Measurements from ENCODE around the gene ARL3.

ARL3 gene

GRCh38 chr10:102660888-102661657 is 53.1 kb downstream of the ARL3 start:
- FAIRE-seq (no peak), DNase-seq (ENCODE audit: insufficient read length, low spot score) (no peak)
- TF ChIP-seq CTCF (IDR thresholded peaks at IDR 0.05; ENCODE audit: insufficient read depth, missing control alignments), result no peak

GRCh38 chr10:102658802-102659201 is 55.4 kb downstream of the ARL3 start:
- FAIRE-seq, result no peak
- no peak for TF ChIP-seq CTCF (IDR thresholded peaks at IDR 0.05; ENCODE audit: insufficient read depth, missing control alignments)
- no peak for DNase-seq (ENCODE audit: insufficient read length, low spot score)

- no peak for TF ChIP-seq CTCF (IDR thresholded peaks at IDR 0.05; ENCODE audit: insufficient read depth, missing control alignments)
- no peak for DNase-seq (ENCODE audit: insufficient read length, low spot score)
- FAIRE-seq, result no peak
These were observed 56.0 kb downstream of the ARL3 start for GRCh38 chr10:102657984-102658724.

- DNase-seq (ENCODE audit: insufficient read length, low spot score), result no peak
- no peak for TF ChIP-seq CTCF (IDR thresholded peaks at IDR 0.05; ENCODE audit: insufficient read depth, missing control alignments)
- FAIRE-seq, result no peak
These were observed 56.7 kb downstream of the ARL3 start for GRCh38 chr10:102657451-102657850.

GRCh38 chr10:102656791-102657371 is 57.3 kb downstream of the ARL3 start:
- TF ChIP-seq CTCF (IDR thresholded peaks at IDR 0.05; ENCODE audit: insufficient read depth, missing control alignments), result no peak
- FAIRE-seq (no peak), DNase-seq (ENCODE audit: insufficient read length, low spot score) (no peak)

GRCh38 chr10:102656026-102656425 is 58.2 kb downstream of the ARL3 start:
- no peak for FAIRE-seq
- no peak for DNase-seq (ENCODE audit: insufficient read length, low spot score)
- TF ChIP-seq CTCF (IDR thresholded peaks at IDR 0.05; ENCODE audit: insufficient read depth, missing control alignments), result no peak
